Neural progenitor cell (in vitro differentiated cells): ENCODE results near the gene GFAP. TPM values are rescaled to one million over a fixed set of nuclear protein-coding genes. Genes with fewer than 3 reads are reported as not detected.

Source experiments
- DNase-seq: peaks from one replicate; pipeline ENCODE4 v3.0.0-alpha.2; 2016; ENCODE audit warnings: low spot score
- H2AFZ ChIP-seq: fragments of 200-600 bp; sonication (generic); replicated peaks from 2 replicates; pipeline ENCODE4 v1.6.1; 2016; ENCODE audit warnings: antibody characterized with exemption
- H3F3A ChIP-seq: fragments of 200-600 bp; sonication (generic); 2 replicates; pipeline ENCODE4 v1.6.1; 2016; ENCODE audit warnings: antibody characterized with exemption, low read depth
- H3K27ac ChIP-seq: fragments of 200-600 bp; sonication (generic); 2 replicates; pipeline ENCODE4 v1.5.1; 2016; ENCODE audit warnings: mild to moderate bottlenecking
- H3K27me3 ChIP-seq: fragments of 200-600 bp; sonication (generic); 2 replicates; pipeline ENCODE4 v1.6.1; 2016; ENCODE audit warnings: mild to moderate bottlenecking, moderate library complexity
- H3K36me3 ChIP-seq: fragments of 200-600 bp; sonication (generic); 2 replicates; pipeline ENCODE4 v1.5.1; 2016
- H3K4me1 ChIP-seq: fragments of 200-600 bp; sonication (generic); 2 replicates; pipeline ENCODE4 v1.6.1; 2016; ENCODE audit warnings: mixed run types
- H3K4me2 ChIP-seq: fragments of 200-600 bp; sonication (generic); 2 replicates; pipeline ENCODE4 v1.6.1; 2016
- H3K4me3 ChIP-seq: fragments of 200-600 bp; sonication (generic); 2 replicates; pipeline ENCODE4 v1.5.1; 2016
- H3K79me2 ChIP-seq: fragments of 200-600 bp; sonication (generic); 2 replicates; pipeline ENCODE4 v1.6.1; 2016; ENCODE audit warnings: low read depth
- H3K9ac ChIP-seq: fragments of 200-600 bp; sonication (generic); 2 replicates; pipeline ENCODE4 v1.6.1; 2016
- H3K9me3 ChIP-seq: fragments of 200-600 bp; sonication (generic); 2 replicates; pipeline ENCODE4 v1.5.1; 2016; ENCODE audit warnings: low read depth
- H4K20me1 ChIP-seq: fragments of 200-600 bp; sonication (generic); 2 replicates; pipeline ENCODE4 v1.6.1; 2016; ENCODE audit warnings: low read depth
- H3K27ac Mint-ChIP-seq: 3 replicates; pipeline ENCODE4 v1.8.0; 2021; ENCODE audit warnings: mixed read lengths
- H3K27me3 Mint-ChIP-seq: 2 replicates; pipeline ENCODE4 v1.8.0; 2022; ENCODE audit warnings: low read depth, mild to moderate bottlenecking, inconsistent platforms, moderate library complexity, mixed read lengths; ENCODE audit not compliant: insufficient read depth
- H3K36me3 Mint-ChIP-seq: 3 replicates; pipeline ENCODE4 v1.8.0; 2021; ENCODE audit warnings: mixed read lengths
- H3K4me1 Mint-ChIP-seq: 3 replicates; pipeline ENCODE4 v1.8.0; 2021; ENCODE audit warnings: mixed read lengths
- H3K4me3 Mint-ChIP-seq: 3 replicates; pipeline ENCODE4 v1.8.0; 2021; ENCODE audit warnings: mild to moderate bottlenecking, moderate library complexity, mixed read lengths
- H3K9me3 Mint-ChIP-seq: 3 replicates; pipeline ENCODE4 v1.8.0; 2020; ENCODE audit warnings: mixed read lengths
- EZH2 ChIP-seq: fragments of 200-600 bp; sonication (generic); IDR thresholded peaks from 2 replicates; pipeline ENCODE4 v1.6.1; 2017; ENCODE audit warnings: antibody characterized with exemption, mild to moderate bottlenecking, moderate library complexity
- EZH2phosphoT487 ChIP-seq: fragments of 200-600 bp; sonication (generic); IDR thresholded peaks from 2 replicates; pipeline ENCODE4 v1.6.1; 2017; ENCODE audit warnings: antibody characterized with exemption
- total RNA-seq: library from RNA; depleted of rRNA; stranded (reverse); fragments of >200 nt; gene quantifications from 2 replicates; pipeline ENCODE4 v1.2.3, GENCODE V29; 2015; ENCODE audit warnings: low replicate concordance
- TF ChIP-seq, protein P1 (sequence below): fragments of 200-600 bp; sonication (generic); IDR thresholded peaks from 2 replicates; pipeline ENCODE4 v1.5.1; 2017; ENCODE audit warnings: antibody characterized with exemption, mild to moderate bottlenecking

The GFAP gene
- total RNA-seq, 1 donor from 2014 or later = 0.45 TPM

DNA sequence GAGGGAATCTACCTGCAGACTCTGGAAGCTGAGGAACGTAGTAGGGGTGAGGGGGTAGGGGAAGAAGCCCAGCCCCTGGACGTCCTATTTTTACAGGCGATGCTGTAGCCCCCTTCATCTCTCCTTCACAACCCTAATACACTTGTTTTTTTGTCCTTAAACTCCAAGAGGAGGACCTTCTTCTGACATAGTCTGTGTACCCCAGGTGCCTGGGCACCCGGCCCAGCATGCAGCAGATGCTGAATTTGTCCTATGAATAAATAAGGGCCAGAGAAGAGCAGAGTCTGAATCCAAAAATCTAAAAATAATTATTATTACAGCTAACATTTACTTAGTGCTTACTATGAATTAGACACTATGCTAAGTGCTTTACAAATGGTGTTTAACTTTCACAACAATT lies 27.2 kb upstream of the GFAP start:
- H3K4me2 ChIP-seq = no peak overlapping the region
- H3K27ac Mint-ChIP-seq = no peak overlapping the region
- DNase-seq = no peak
- peaks cover 11% of the 10 kb centered on the region for H3K4me1 ChIP-seq
- TF ChIP-seq, protein P1, sequence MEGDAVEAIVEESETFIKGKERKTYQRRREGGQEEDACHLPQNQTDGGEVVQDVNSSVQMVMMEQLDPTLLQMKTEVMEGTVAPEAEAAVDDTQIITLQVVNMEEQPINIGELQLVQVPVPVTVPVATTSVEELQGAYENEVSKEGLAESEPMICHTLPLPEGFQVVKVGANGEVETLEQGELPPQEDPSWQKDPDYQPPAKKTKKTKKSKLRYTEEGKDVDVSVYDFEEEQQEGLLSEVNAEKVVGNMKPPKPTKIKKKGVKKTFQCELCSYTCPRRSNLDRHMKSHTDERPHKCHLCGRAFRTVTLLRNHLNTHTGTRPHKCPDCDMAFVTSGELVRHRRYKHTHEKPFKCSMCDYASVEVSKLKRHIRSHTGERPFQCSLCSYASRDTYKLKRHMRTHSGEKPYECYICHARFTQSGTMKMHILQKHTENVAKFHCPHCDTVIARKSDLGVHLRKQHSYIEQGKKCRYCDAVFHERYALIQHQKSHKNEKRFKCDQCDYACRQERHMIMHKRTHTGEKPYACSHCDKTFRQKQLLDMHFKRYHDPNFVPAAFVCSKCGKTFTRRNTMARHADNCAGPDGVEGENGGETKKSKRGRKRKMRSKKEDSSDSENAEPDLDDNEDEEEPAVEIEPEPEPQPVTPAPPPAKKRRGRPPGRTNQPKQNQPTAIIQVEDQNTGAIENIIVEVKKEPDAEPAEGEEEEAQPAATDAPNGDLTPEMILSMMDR = no peak
- TF ChIP-seq EZH2phosphoT487 = no peak
- no peak for TF ChIP-seq EZH2
- peaks cover 18% of the 10 kb centered on the region for H3F3A ChIP-seq
- no peaks in the 10 kb centered on the region for H3K9me3 ChIP-seq
- peaks cover 5% of the 10 kb centered on the region for H3K27me3 Mint-ChIP-seq
- H3K4me3 Mint-ChIP-seq = no peak overlapping the region
- H2AFZ ChIP-seq = no peak overlapping the region
- H3K27me3 ChIP-seq = no peaks in the 10 kb centered on the region
- H3K27ac ChIP-seq = peak overlapping the region; percentile 27
- H3K36me3 Mint-ChIP-seq = peaks cover 55% of the 10 kb centered on the region
- H3K9me3 Mint-ChIP-seq = peaks cover 3% of the 10 kb centered on the region
- peaks cover 60% of the 10 kb centered on the region for H4K20me1 ChIP-seq
- peaks cover 15% of the 10 kb centered on the region for H3K4me1 Mint-ChIP-seq
- H3K36me3 ChIP-seq = peaks cover 32% of the 10 kb centered on the region
- no peak overlapping the region for H3K4me3 ChIP-seq
- H3K79me2 ChIP-seq = peaks cover 100% of the 10 kb centered on the region
- H3K9ac ChIP-seq = no peak overlapping the region

DNA sequence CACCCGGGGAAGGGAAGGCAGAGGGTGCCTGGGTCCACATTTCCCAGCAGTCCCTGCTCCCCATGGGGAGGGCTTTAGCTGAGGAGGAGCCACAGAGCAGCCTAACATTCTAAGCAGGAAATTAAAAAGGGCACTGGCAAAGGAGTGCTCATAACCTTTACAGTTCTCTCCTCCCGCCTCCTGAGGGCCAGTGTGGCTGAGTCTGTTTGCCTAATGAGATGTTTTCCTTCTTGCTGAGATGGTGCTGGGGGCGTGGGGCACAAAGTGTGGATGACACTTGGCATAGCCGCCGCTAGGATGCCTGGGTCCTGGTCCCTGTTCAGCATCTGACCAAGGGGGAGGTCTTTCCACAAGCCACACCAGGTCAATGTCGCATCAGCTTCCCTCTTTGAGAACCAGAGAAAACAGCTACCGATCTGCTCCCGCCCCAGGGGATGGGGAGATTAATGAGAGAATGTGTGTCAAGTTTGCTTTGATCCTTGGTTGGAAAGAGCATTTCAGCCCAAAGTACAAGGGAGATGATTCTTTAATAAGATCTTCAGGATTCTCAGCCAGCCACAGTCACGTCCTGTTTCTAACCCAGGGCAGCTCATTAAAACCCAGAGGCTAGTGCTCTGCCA lies 26.5 kb upstream of the GFAP start:
- H3K4me3 ChIP-seq = no peak overlapping the region
- H3K4me1 ChIP-seq = peaks cover 11% of the 10 kb centered on the region
- H4K20me1 ChIP-seq = peaks cover 64% of the 10 kb centered on the region
- no peaks in the 10 kb centered on the region for H3K9me3 ChIP-seq
- Mint-ChIP-seq H3K27ac (no peak overlapping the region), H3K27me3 (peaks cover 4% of the 10 kb centered on the region), H3K4me3 (no peak overlapping the region), H3K9me3 (peaks cover 3% of the 10 kb centered on the region), H3K4me1 (peaks cover 15% of the 10 kb centered on the region), H3K36me3 (peaks cover 58% of the 10 kb centered on the region)
- TF ChIP-seq, protein P1 = no peak
- TF ChIP-seq EZH2 (no peak), EZH2phosphoT487 (no peak)
- peak overlapping the region; percentile 27 for H3K27ac ChIP-seq
- H3K27me3 ChIP-seq = no peaks in the 10 kb centered on the region
- no peak overlapping the region for H3K4me2 ChIP-seq
- H3K79me2 ChIP-seq = peaks cover 100% of the 10 kb centered on the region
- DNase-seq = no peak
- H2AFZ ChIP-seq = no peak overlapping the region
- peaks cover 32% of the 10 kb centered on the region for H3K36me3 ChIP-seq
- H3K9ac ChIP-seq = no peak overlapping the region
- H3F3A ChIP-seq = peaks cover 19% of the 10 kb centered on the region

DNA sequence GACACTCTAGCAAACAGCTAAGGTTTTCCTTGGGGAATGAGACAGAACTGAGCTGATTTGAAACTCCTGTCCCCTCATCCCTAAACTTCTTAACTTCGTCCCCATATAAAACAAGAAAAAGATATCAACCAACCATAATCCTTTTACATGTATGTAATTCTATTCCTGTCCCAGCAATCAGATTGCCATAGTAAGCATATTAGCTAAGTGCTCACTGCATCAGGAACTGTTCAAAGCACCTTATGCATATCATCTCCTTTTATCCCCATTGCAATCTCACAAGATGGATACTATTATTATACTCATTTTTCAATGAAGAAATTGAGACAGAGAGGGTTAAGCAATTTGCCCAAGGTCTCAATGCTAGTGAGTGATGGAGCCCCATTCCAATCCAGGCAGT lies 25.5 kb upstream of the GFAP start:
- H3K9me3 ChIP-seq = no peaks in the 10 kb centered on the region
- H3K9me3 Mint-ChIP-seq = peaks cover 3% of the 10 kb centered on the region
- no peak overlapping the region for H3K27ac ChIP-seq
- TF ChIP-seq EZH2 = no peak
- TF ChIP-seq EZH2phosphoT487 = no peak
- TF ChIP-seq, protein P1 = no peak
- no peak overlapping the region for H3K27ac Mint-ChIP-seq
- peaks cover 92% of the 10 kb centered on the region for H3K79me2 ChIP-seq
- no peaks in the 10 kb centered on the region for H3K27me3 Mint-ChIP-seq
- H3K4me3 ChIP-seq = no peak overlapping the region
- peaks cover 32% of the 10 kb centered on the region for H3K36me3 ChIP-seq
- H2AFZ ChIP-seq = no peak overlapping the region
- no peak overlapping the region for H3K9ac ChIP-seq
- peaks cover 4% of the 10 kb centered on the region for H3K4me1 ChIP-seq
- H3K36me3 Mint-ChIP-seq = peaks cover 57% of the 10 kb centered on the region
- no peak overlapping the region for H3K4me2 ChIP-seq
- H3F3A ChIP-seq = peaks cover 19% of the 10 kb centered on the region
- no peak for DNase-seq
- peaks cover 57% of the 10 kb centered on the region for H4K20me1 ChIP-seq
- no peak overlapping the region for H3K4me3 Mint-ChIP-seq
- H3K4me1 Mint-ChIP-seq = peaks cover 8% of the 10 kb centered on the region
- H3K27me3 ChIP-seq = no peaks in the 10 kb centered on the region
